Activated CD4-positive, alpha-beta T cell treated with anti-CD3 and anti-CD28 coated beads, Interleukin-2, Interleukin-4, amounts not matched to agents 100 ng/mL and 50 ng/mL, durations not matched to agents 16 hours and 8 hours (primary cell): ENCODE measurements around the gene CATSPERZ.

Experiments used
- DNase-seq: peaks from one replicate; pipeline ENCODE4 v3.0.0-alpha.2; 2020; ENCODE audit warnings: low spot score

The CATSPERZ gene

GRCh38 chr11:64285885-64286800 lies 14.0 kb upstream of the CATSPERZ start:
- DNase-seq = peak; percentile 35

- DNase-seq = no peak
Measured at GRCh38 chr11:64286801-64287159, 13.4 kb upstream of the CATSPERZ start.

- no peak for DNase-seq
Measured at GRCh38 chr11:64287676-64288352, 12.3 kb upstream of the CATSPERZ start.

- DNase-seq = no peak
Measured at GRCh38 chr11:64288353-64288750, 11.8 kb upstream of the CATSPERZ start.

- no peak for DNase-seq
Measured at GRCh38 chr11:64289002-64289564, 11.1 kb upstream of the CATSPERZ start.

GRCh38 chr11:64290352-64291261 lies 9.6 kb upstream of the CATSPERZ start:
- no peak for DNase-seq

- DNase-seq = no peak
Measured at GRCh38 chr11:64291262-64291751, 8.9 kb upstream of the CATSPERZ start, which contains the start of gene KCNK4. Gene KCNK4, plus strand, starts transcription at chr11:64291302. Its CDS starts 1,717 bp downstream, at chr11:64293019.

GRCh38 chr11:64291752-64292459 lies 8.3 kb upstream of the CATSPERZ start:
- no peak for DNase-seq

GRCh38 chr11:64292460-64293254 lies 7.5 kb upstream of the CATSPERZ start:
- DNase-seq = no peak

GRCh38 chr11:64294774-64295173 lies 5.4 kb upstream of the CATSPERZ start:
- DNase-seq = no peak

- no peak for DNase-seq
Measured at GRCh38 chr11:64295760-64296159, 4.4 kb upstream of the CATSPERZ start.

GRCh38 chr11:64296236-64296635 lies 3.9 kb upstream of the CATSPERZ start:
- DNase-seq = no peak

- no peak for DNase-seq
Measured at GRCh38 chr11:64296830-64297698, 3.1 kb upstream of the CATSPERZ start.

GRCh38 chr11:64297699-64298358 lies 2.3 kb upstream of the CATSPERZ start:
- no peak for DNase-seq

- DNase-seq = no peak
Measured at GRCh38 chr11:64298966-64299846, 952 bp upstream of the CATSPERZ start.

- no peak for DNase-seq
Measured at GRCh38 chr11:64303109-64304031, 3.2 kb downstream of the CATSPERZ start.

- DNase-seq = no peak
Measured at GRCh38 chr11:64304032-64304315, 3.8 kb downstream of the CATSPERZ start.
